Sigmoid colon (tissue), 4 donors: ENCODE data around the gene SLX4IP.

ENCODE experiments used
- POLR2A ChIP-seq, 2 donors: fragments of 450-650 bp; IDR thresholded peaks; one replicate each; pipeline ENCODE4 v1.6.1; 2016; ENCODE audit warnings: antibody characterized with exemption in 2 of 2, mild to moderate bottlenecking in 2 of 2, moderate library complexity in 2 of 2
- POLR2AphosphoS5 ChIP-seq, 4 donors: sonication (generic); formaldehyde crosslinking; IDR thresholded peaks; one replicate each; pipeline ENCODE4 v1.6.1; 2017; ENCODE audit warnings: antibody characterized with exemption in 4 of 4
- TF ChIP-seq, protein P1 (sequence below), 4 experiments: fragments of 450-650 bp in 3 of 4; fragments of 200-600 bp in 1 of 4; IDR thresholded peaks; one replicate each; pipeline ENCODE4 v1.5.1; 2016 to 2019; ENCODE audit warnings: antibody characterized with exemption in 4 of 4, mild to moderate bottlenecking in 3 of 4, moderate library complexity in 2 of 4

GRCh38 chr20:10527781-10528180, 92.7 kb downstream of the SLX4IP start:
- TF ChIP-seq, protein P1, sequence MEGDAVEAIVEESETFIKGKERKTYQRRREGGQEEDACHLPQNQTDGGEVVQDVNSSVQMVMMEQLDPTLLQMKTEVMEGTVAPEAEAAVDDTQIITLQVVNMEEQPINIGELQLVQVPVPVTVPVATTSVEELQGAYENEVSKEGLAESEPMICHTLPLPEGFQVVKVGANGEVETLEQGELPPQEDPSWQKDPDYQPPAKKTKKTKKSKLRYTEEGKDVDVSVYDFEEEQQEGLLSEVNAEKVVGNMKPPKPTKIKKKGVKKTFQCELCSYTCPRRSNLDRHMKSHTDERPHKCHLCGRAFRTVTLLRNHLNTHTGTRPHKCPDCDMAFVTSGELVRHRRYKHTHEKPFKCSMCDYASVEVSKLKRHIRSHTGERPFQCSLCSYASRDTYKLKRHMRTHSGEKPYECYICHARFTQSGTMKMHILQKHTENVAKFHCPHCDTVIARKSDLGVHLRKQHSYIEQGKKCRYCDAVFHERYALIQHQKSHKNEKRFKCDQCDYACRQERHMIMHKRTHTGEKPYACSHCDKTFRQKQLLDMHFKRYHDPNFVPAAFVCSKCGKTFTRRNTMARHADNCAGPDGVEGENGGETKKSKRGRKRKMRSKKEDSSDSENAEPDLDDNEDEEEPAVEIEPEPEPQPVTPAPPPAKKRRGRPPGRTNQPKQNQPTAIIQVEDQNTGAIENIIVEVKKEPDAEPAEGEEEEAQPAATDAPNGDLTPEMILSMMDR (IDR thresholded peaks at IDR 0.05), result no peak
- TF ChIP-seq POLR2AphosphoS5 (IDR thresholded peaks at IDR 0.05), result no peak
- no peak for TF ChIP-seq POLR2A (IDR thresholded peaks at IDR 0.05)
